Astrocyte (in vitro differentiated cells and primary cell): ENCODE measurements around the gene GDF11. TPM values are rescaled to one million over a fixed set of nuclear protein-coding genes. Genes with fewer than 3 reads are reported as not detected.

Experiments
- DNase-seq: peaks from one replicate; pipeline ENCODE4 v3.0.0-alpha.2; 2010; ENCODE audit warnings: low read depth
- FAIRE-seq: peaks from 2 replicates; lab custom pipeline; 2011; peaks lifted over from hg19 to GRCh38; lab: Jason Lieb, UNC
- H2AFZ ChIP-seq: 2 replicates; pipeline ENCODE4 v1.6.0; 2012; ENCODE audit warnings: low read depth, low read length, inconsistent platforms
- H3K27ac ChIP-seq: 2 replicates; pipeline ENCODE4 v1.5.1; 2011; ENCODE audit warnings: low read depth, low read length, inconsistent platforms
- H3K27me3 ChIP-seq: 2 replicates; pipeline ENCODE4 v1.6.0; 2011; ENCODE audit warnings: low read length, inconsistent platforms; ENCODE audit not compliant: insufficient read depth
- H3K36me3 ChIP-seq: 2 replicates; pipeline ENCODE4 v1.5.1; 2011; ENCODE audit warnings: low read length, inconsistent platforms; ENCODE audit not compliant: insufficient read depth
- H3K4me1 ChIP-seq: 2 replicates; pipeline ENCODE4 v1.5.1; 2011; ENCODE audit warnings: low read length, inconsistent platforms; ENCODE audit not compliant: insufficient read depth
- H3K4me2 ChIP-seq: 2 replicates; pipeline ENCODE4 v1.6.0; 2012; ENCODE audit warnings: low read length, inconsistent platforms
- H3K4me3 ChIP-seq: 2 replicates; pipeline ENCODE4 v1.5.1; 2011; ENCODE audit warnings: low read depth, mild to moderate bottlenecking, low read length, inconsistent platforms; ENCODE audit not compliant: insufficient read depth
- H3K79me2 ChIP-seq: 2 replicates; pipeline ENCODE4 v1.6.0; 2012; ENCODE audit warnings: mild to moderate bottlenecking, low read length, inconsistent platforms; ENCODE audit not compliant: insufficient read depth
- H3K9ac ChIP-seq: 2 replicates; pipeline ENCODE4 v1.6.0; 2012; ENCODE audit warnings: mild to moderate bottlenecking, low read length, inconsistent platforms
- H3K9me3 ChIP-seq: 2 replicates; pipeline ENCODE4 v1.5.1; 2012; ENCODE audit warnings: low read depth, mild to moderate bottlenecking, low read length, inconsistent platforms; ENCODE audit not compliant: insufficient read depth
- H4K20me1 ChIP-seq: 2 replicates; pipeline ENCODE4 v1.6.0; 2012; ENCODE audit warnings: low read length, inconsistent platforms; ENCODE audit not compliant: insufficient read depth
- H3K27ac Mint-ChIP-seq: one replicate; pipeline ENCODE4 v1.8.0; 2021; ENCODE audit warnings: mild to moderate bottlenecking, mixed read lengths; ENCODE audit not compliant: unreplicated experiment
- H3K27me3 Mint-ChIP-seq: one replicate; pipeline ENCODE4 v1.8.0; 2021; ENCODE audit warnings: low read depth, mixed read lengths; ENCODE audit not compliant: unreplicated experiment
- H3K36me3 Mint-ChIP-seq: one replicate; pipeline ENCODE4 v1.8.0; 2021; ENCODE audit warnings: low read depth, mixed read lengths; ENCODE audit not compliant: unreplicated experiment
- H3K4me1 Mint-ChIP-seq: one replicate; pipeline ENCODE4 v1.8.0; 2021; ENCODE audit warnings: low read depth, mixed read lengths; ENCODE audit not compliant: unreplicated experiment
- H3K4me3 Mint-ChIP-seq: one replicate; pipeline ENCODE4 v1.8.0; 2021; ENCODE audit warnings: mild to moderate bottlenecking, moderate library complexity, mixed read lengths; ENCODE audit not compliant: unreplicated experiment
- H3K9me3 Mint-ChIP-seq: one replicate; pipeline ENCODE4 v1.8.0; 2021; ENCODE audit warnings: mild to moderate bottlenecking, mixed read lengths; ENCODE audit not compliant: unreplicated experiment
- EZH2 ChIP-seq: IDR thresholded peaks from 2 replicates; pipeline ENCODE4 v1.6.1; 2012; ENCODE audit warnings: mild to moderate bottlenecking, low read length, inconsistent platforms; ENCODE audit not compliant: insufficient read depth
- total RNA-seq: library from RNA; stranded (reverse); gene quantifications from 2 replicates; pipeline ENCODE4 v1.2.1, GENCODE V29; 2021
- TF ChIP-seq, protein P1 (sequence below): IDR thresholded peaks from 2 replicates; pipeline ENCODE4 v1.5.1; 2011; ENCODE audit warnings: low read depth, mild to moderate bottlenecking, inconsistent platforms, low read length, moderate library complexity; ENCODE audit not compliant: insufficient read depth

Gene GDF11
- total RNA-seq, 1 donor from 2014 or later: 28.9 TPM

DNA sequence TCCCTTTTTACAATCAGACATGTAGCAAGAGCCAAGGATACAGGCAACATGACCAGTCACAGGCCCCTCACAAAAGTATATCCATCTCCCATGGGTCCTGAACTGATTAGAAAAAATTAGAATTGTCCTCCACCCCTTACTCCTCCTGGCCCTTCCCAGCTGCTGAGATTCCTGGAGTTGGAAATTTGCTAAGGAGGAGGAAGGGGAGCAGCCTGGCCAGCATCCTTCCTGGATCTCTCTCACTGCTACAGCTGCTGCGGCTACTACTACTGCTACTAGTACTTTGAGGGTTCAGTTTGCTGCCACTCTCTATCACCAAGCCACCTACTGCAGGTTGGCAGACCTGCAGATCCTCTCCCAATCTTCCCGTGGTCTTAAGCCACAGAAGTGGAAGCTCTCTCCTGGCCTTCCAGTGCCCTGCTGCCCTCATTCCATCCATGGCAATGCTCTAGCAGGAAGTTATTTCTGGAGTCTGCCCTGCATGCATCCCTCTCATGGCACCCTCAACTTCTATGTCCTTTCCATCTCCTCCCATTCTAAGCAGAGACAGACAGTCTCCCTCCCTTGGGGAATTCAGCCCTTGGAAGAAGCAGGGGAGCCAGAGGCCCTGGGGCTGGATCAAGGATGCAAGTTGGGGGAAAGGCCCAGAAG, 36.2 kb upstream of the GDF11 start:
- peak overlapping the region; percentile 33 for H3K9ac ChIP-seq
- peak overlapping the region; percentile 90 for H3K4me2 ChIP-seq
- DNase-seq: no peak
- H3K9me3 Mint-ChIP-seq: no peaks in the 10 kb centered on the region
- peak overlapping the region; percentile 55 for H3K4me3 ChIP-seq
- H3K27me3 ChIP-seq: peaks cover 3% of the 10 kb centered on the region
- no peaks in the 10 kb centered on the region for H4K20me1 ChIP-seq
- H3K36me3 Mint-ChIP-seq: no peaks in the 10 kb centered on the region
- H3K27me3 Mint-ChIP-seq: peaks cover 22% of the 10 kb centered on the region
- H3K4me1 ChIP-seq: peaks cover 8% of the 10 kb centered on the region
- TF ChIP-seq, protein P1, sequence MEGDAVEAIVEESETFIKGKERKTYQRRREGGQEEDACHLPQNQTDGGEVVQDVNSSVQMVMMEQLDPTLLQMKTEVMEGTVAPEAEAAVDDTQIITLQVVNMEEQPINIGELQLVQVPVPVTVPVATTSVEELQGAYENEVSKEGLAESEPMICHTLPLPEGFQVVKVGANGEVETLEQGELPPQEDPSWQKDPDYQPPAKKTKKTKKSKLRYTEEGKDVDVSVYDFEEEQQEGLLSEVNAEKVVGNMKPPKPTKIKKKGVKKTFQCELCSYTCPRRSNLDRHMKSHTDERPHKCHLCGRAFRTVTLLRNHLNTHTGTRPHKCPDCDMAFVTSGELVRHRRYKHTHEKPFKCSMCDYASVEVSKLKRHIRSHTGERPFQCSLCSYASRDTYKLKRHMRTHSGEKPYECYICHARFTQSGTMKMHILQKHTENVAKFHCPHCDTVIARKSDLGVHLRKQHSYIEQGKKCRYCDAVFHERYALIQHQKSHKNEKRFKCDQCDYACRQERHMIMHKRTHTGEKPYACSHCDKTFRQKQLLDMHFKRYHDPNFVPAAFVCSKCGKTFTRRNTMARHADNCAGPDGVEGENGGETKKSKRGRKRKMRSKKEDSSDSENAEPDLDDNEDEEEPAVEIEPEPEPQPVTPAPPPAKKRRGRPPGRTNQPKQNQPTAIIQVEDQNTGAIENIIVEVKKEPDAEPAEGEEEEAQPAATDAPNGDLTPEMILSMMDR: no peak
- no peaks in the 10 kb centered on the region for H3K36me3 ChIP-seq
- H3K4me1 Mint-ChIP-seq: peaks cover 15% of the 10 kb centered on the region
- H3K27ac ChIP-seq: no peak overlapping the region
- H3K9me3 ChIP-seq: no peaks in the 10 kb centered on the region
- H2AFZ ChIP-seq: peak overlapping the region; percentile 76
- peaks cover 33% of the 10 kb centered on the region for H3K79me2 ChIP-seq
- H3K4me3 Mint-ChIP-seq: peak overlapping the region; percentile 81
- no peak overlapping the region for H3K27ac Mint-ChIP-seq
- no peak for FAIRE-seq

- H3K27me3 Mint-ChIP-seq: peaks cover 28% of the 10 kb centered on the region
- Histone ChIP-seq H3K27me3 (peaks cover 3% of the 10 kb centered on the region), H2AFZ (peak overlapping the region; percentile 76)
Observed at GRCh38 chr12:55707219-55707671, 35.7 kb upstream of the GDF11 start.

More at GRCh38 chr12:55707219-55707671, 35.7 kb upstream of the GDF11 start:
- H3K4me3 Mint-ChIP-seq: peak overlapping the region; percentile 81
- Histone ChIP-seq H3K9ac (peak overlapping the region; percentile 33), H3K4me3 (peak overlapping the region; percentile 55), H3K27ac (no peak overlapping the region), H3K4me1 (peaks cover 13% of the 10 kb centered on the region), H3K4me2 (peak overlapping the region; percentile 90), H3K36me3 (no peaks in the 10 kb centered on the region), H4K20me1 (no peaks in the 10 kb centered on the region), H3K9me3 (no peaks in the 10 kb centered on the region), H3K79me2 (peaks cover 33% of the 10 kb centered on the region)
- peaks cover 18% of the 10 kb centered on the region for H3K4me1 Mint-ChIP-seq
- no peak overlapping the region for H3K27ac Mint-ChIP-seq
- no peaks in the 10 kb centered on the region for H3K9me3 Mint-ChIP-seq
- no peaks in the 10 kb centered on the region for H3K36me3 Mint-ChIP-seq
- TF ChIP-seq, protein P1: no peak
- TF ChIP-seq EZH2: no peak
- no peak for FAIRE-seq
- DNase-seq: no peak
